Endodermal cell (in vitro differentiated cells): ENCODE measurements around the gene KIRREL2. TPM values are rescaled to one million over a fixed set of nuclear protein-coding genes. Genes with fewer than 3 reads are reported as not detected.

Source experiments
- DNase-seq: peaks from one replicate; pipeline ENCODE4 v3.0.0-alpha.2; 2017
- H3K27ac ChIP-seq: 2 replicates; pipeline ENCODE4 v1.5.1; 2013; ENCODE audit warnings: mild to moderate bottlenecking, low read depth, low read length, moderate library complexity
- H3K27me3 ChIP-seq: 2 replicates; pipeline ENCODE4 v1.6.1; 2013; ENCODE audit warnings: mild to moderate bottlenecking, low read length, moderate library complexity; ENCODE audit not compliant: insufficient read depth, control insufficient read depth, poor library complexity, severe bottlenecking
- H3K36me3 ChIP-seq: 2 replicates; pipeline ENCODE4 v1.7.0; 2013; ENCODE audit warnings: mild to moderate bottlenecking, low read length, moderate library complexity; ENCODE audit not compliant: control insufficient read depth, insufficient read depth
- H3K4me1 ChIP-seq: one replicate; pipeline ENCODE4 v1.7.0; 2013; ENCODE audit warnings: low read length; ENCODE audit not compliant: control insufficient read depth, insufficient read depth
- H3K4me3 ChIP-seq: 2 replicates; pipeline ENCODE4 v1.5.1; 2013; ENCODE audit warnings: mild to moderate bottlenecking, low read length, moderate library complexity
- H3K9ac ChIP-seq: 2 replicates; pipeline ENCODE4 v1.6.1; 2013; ENCODE audit warnings: mild to moderate bottlenecking, low read length, moderate library complexity; ENCODE audit not compliant: poor library complexity, severe bottlenecking; ENCODE audit errors: extremely low read depth
- H3K9me3 ChIP-seq: 2 replicates; pipeline ENCODE4 v1.6.1; 2013; ENCODE audit warnings: mild to moderate bottlenecking, low read length, moderate library complexity; ENCODE audit not compliant: control insufficient read depth
- H3K27ac Mint-ChIP-seq: 2 replicates; pipeline ENCODE4 v1.8.0; 2020; ENCODE audit warnings: mixed read lengths
- H3K27me3 Mint-ChIP-seq: 2 replicates; pipeline ENCODE4 v1.8.0; 2021; ENCODE audit warnings: mild to moderate bottlenecking, mixed read lengths; ENCODE audit not compliant: insufficient read depth
- H3K36me3 Mint-ChIP-seq: 2 replicates; pipeline ENCODE4 v1.8.0; 2020; ENCODE audit warnings: low read depth, mixed read lengths
- H3K4me1 Mint-ChIP-seq: 2 replicates; pipeline ENCODE4 v1.8.0; 2020; ENCODE audit warnings: mixed read lengths
- H3K4me3 Mint-ChIP-seq: 2 replicates; pipeline ENCODE4 v1.8.0; 2020; ENCODE audit warnings: mild to moderate bottlenecking, moderate library complexity, mixed read lengths
- H3K9me3 Mint-ChIP-seq: 2 replicates; pipeline ENCODE4 v1.8.0; 2020; ENCODE audit warnings: mild to moderate bottlenecking, mixed read lengths
- CTCF ChIP-seq: fragments of 200-600 bp; sonication (generic); conservative IDR thresholded peaks from 2 replicates; pipeline ENCODE4 v1.5.0; 2021; ENCODE audit warnings: antibody characterized with exemption, mild to moderate bottlenecking
- WGBS, 2 experiments: methylation state at CpG; one replicate each; pipeline versions ENCODE4 v1.1.5 to v1.1.7; 2013; ENCODE audit warnings: missing lambda C conversion rate in 2 of 2, mixed read lengths in 1 of 2; ENCODE audit not compliant: insufficient coverage in 1 of 2, insufficient read length in 1 of 2; 5-methylcytosine and 5-hydroxymethylcytosine counted together
- long read RNA-seq, 4 experiments: library from polyadenylated mRNA in 2 of 4; library from RNA in 1 of 4; library from capped mRNA in 1 of 4; stranded (forward) in 3 of 4; unstranded in 1 of 4; transcript quantifications; one replicate each; pipeline ENCODE4 v2.0.0, GENCODE V29; 2020 to 2021; ENCODE audit warnings: inconsistent platforms in 1 of 4
- polyA plus RNA-seq, 2 experiments: library from polyadenylated mRNA; stranded (reverse); fragments of 50-300 nt; gene quantifications; one replicate each; pipeline ENCODE4 v1.2.3, GENCODE V29; 2013
- total RNA-seq, 2 donors: library from RNA; stranded (reverse); fragmentation: NEBNext Ultra II Directional in 1 of 2; extraction: Animal tissue kit (Norgen Biotek cat#: 25700) in 1 of 2; gene quantifications; 2 replicates in 1 of 2; 3 replicates in 1 of 2; pipeline ENCODE4 v1.2.1, GENCODE V29; 2021

Gene KIRREL2
- 1 to 10 TPM; 1.4 to 2.3 TPM for total RNA-seq
- polyA plus RNA-seq (2013, experiment 1 of 2), result 26.4 TPM
- polyA plus RNA-seq (2013, experiment 2 of 2), result 19.8 TPM
- long read RNA-seq, experiment 1, partial matches to known transcripts, result 1 of 2 reads
- long read RNA-seq, experiment 1, other reads (novel, unspliced or antisense), result 1 of 2 reads
- long read RNA-seq, experiment 2, partial matches to known transcripts, result 3 of 5 reads
- long read RNA-seq, experiment 2, other reads (novel, unspliced or antisense), result 0 of 5 reads
- long read RNA-seq, experiment 3, partial matches to known transcripts, result 1 of 5 reads
- long read RNA-seq, experiment 3, other reads (novel, unspliced or antisense), result 4 of 5 reads
- long read RNA-seq, experiment 4, result 0 reads

GRCh38 chr19:35856546-35857149 lies at the start of gene KIRREL2:
Gene KIRREL2, plus strand, starts transcription at chr19:35856911. Its CDS starts 209 bp downstream, at chr19:35857120.
- H3K27ac ChIP-seq, result peak within 1 kb of the TSS; percentile 97

DNA sequence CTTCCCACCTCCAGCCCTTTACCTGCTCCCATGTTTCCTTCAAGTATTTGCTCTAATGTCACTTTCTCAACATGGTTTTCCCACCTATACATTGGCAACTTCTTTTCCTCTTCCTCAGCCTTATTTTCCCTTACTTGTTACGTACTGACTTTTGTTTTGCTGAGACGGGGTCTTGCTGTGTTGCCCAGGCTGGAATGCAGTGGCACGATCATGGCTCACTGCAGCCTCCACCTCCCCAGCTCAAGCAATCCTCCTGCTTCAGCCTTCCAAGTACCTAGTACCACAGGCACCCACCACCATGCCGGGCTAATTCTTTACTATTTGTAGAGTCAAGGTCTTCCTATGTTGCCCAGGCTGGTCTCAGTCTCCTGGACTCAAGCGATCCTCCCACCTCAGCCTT lies 49.1 kb upstream of the KIRREL2 start:
- peaks cover 3% of the 10 kb centered on the region for H3K4me1 Mint-ChIP-seq
- H3K27ac ChIP-seq, result no peak overlapping the region
- H3K27ac Mint-ChIP-seq, result no peak overlapping the region
- no peak overlapping the region for H3K4me3 ChIP-seq
- H3K9me3 Mint-ChIP-seq, result no peaks in the 10 kb centered on the region
- no peak for DNase-seq
- no peaks in the 10 kb centered on the region for H3K36me3 ChIP-seq
- no peaks in the 10 kb centered on the region for H3K27me3 ChIP-seq
- no peak overlapping the region for H3K4me3 Mint-ChIP-seq
- no peaks in the 10 kb centered on the region for H3K9me3 ChIP-seq
- no peaks in the 10 kb centered on the region for H3K4me1 ChIP-seq
- no peak for TF ChIP-seq CTCF
- WGBS, 2 experiments, result 89 to 91% methylated on average over 5 of the region's 5 CpGs
- H3K36me3 Mint-ChIP-seq, result no peaks in the 10 kb centered on the region
- H3K27me3 Mint-ChIP-seq, result peaks cover 8% of the 10 kb centered on the region
- no peak overlapping the region for H3K9ac ChIP-seq

More at GRCh38 chr19:35856546-35857149, at the start of gene KIRREL2:
- peak within 1 kb of the TSS; percentile 55 for H3K4me3 Mint-ChIP-seq
- WGBS, 2 experiments, result 3% methylated on average over 10 to 42 of the region's 42 CpGs
- no peaks in the 10 kb centered on the region for H3K36me3 Mint-ChIP-seq
- Histone ChIP-seq H3K36me3 (no peaks in the 10 kb centered on the region), H3K9ac (peak within 1 kb of the TSS; percentile 3), H3K4me3 (peak within 1 kb of the TSS; percentile 75), H3K4me1 (peaks cover 6% of the 10 kb centered on the region), H3K27me3 (peaks cover 88% of the 10 kb centered on the region), H3K9me3 (no peaks in the 10 kb centered on the region)
- TF ChIP-seq CTCF, result no peak
- H3K27ac Mint-ChIP-seq, result no peak within 1 kb of the TSS
- H3K27me3 Mint-ChIP-seq, result peaks cover 84% of the 10 kb centered on the region
- H3K9me3 Mint-ChIP-seq, result no peaks in the 10 kb centered on the region
- peak; percentile 84 for DNase-seq
- peaks cover 11% of the 10 kb centered on the region for H3K4me1 Mint-ChIP-seq

DNA sequence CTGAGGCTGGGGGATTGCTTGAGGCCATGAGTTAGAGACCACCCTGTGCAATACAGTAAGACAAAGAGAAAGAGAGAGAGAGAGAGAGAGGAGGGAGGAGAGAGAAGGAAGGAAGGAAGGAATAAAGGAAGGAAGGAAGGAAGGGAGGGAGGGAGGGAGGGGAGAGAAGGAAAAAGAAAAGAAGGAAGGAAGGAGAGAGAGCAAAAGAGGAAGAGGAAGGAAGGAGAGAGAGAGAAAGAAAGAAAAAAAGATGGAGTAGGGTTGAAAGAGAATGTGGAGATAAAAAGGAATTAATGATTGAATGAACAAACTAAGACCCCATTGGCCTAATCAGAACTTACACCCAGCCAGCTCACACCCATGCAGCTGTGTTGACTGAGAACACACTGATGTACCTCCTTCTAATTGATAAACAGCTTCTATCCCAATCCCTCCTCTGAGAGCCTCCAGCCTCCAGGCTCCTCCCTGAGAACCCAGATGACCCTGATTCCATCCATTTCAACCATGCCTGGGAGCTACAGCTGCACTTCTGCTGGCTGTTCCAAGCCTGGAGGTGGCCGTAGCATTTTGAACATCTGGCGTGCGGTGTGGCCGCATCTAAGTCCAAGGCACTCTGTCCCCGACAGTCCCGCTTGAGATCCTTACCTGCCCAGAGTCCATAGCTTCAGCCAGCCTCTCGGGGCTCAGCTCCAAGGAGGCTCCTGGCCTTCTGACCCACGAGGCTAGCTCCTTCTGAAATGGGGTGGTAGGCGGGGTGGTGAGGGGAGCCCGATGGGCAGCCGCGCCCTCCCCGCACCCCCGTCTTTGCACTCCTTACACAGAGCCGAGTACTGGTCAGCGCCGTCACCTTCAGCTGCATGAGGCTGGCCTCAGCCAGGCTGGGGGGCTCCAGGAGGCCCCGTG lies 45.1 kb upstream of the KIRREL2 start:
- Histone ChIP-seq H3K4me1 (no peaks in the 10 kb centered on the region), H3K4me3 (no peak overlapping the region), H3K27me3 (no peaks in the 10 kb centered on the region), H3K36me3 (no peaks in the 10 kb centered on the region), H3K27ac (no peak overlapping the region), H3K9me3 (no peaks in the 10 kb centered on the region), H3K9ac (no peak overlapping the region)
- 77 to 89% methylated on average over 9 to 18 of the region's 18 CpGs for WGBS, 2 experiments
- TF ChIP-seq CTCF, result no peak
- H3K27me3 Mint-ChIP-seq, result peaks cover 5% of the 10 kb centered on the region
- no peak overlapping the region for H3K4me3 Mint-ChIP-seq
- no peak for DNase-seq
- no peak overlapping the region for H3K27ac Mint-ChIP-seq
- H3K36me3 Mint-ChIP-seq, result no peaks in the 10 kb centered on the region
- no peaks in the 10 kb centered on the region for H3K9me3 Mint-ChIP-seq
- H3K4me1 Mint-ChIP-seq, result peaks cover 4% of the 10 kb centered on the region
